HG03457 (cell line): Measurements from ENCODE around the gene GJB2.

Experiments used
- ATAC-seq: cut with Tn5 transposase; IDR thresholded peaks from one replicate; pipeline ENCODE4 v1.9.1; 2021; ENCODE audit warnings: moderate number of reproducible peaks; ENCODE audit not compliant: unreplicated experiment

Gene GJB2

DNA sequence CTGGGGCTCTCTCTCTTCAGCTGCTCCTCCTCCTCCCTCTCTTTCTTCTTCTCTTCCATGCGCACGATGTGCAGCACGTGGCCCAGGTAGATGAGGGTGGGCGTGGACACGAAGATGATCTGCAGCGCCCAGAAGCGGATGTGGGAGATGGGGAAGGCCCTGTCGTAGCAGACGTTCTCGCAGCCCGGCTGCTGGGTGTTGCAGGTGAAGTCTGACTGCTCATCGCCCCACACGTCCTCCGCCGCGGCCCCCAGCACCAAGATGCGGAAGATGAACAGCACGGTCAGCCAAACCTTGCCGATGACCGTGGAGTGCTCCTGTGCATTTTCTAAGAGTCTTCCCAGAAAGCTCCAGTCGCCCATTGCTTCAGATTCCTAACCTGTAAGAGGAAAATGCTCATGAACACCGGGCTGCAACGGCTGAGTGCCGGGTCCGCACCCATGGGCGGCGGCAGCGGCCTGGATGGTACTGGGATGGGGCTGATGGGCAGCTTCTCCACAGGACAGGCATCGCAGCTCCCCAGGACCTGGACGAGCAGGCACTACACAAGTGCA, 49.7 kb downstream of the GJB2 start:
- ATAC-seq: no peak

DNA sequence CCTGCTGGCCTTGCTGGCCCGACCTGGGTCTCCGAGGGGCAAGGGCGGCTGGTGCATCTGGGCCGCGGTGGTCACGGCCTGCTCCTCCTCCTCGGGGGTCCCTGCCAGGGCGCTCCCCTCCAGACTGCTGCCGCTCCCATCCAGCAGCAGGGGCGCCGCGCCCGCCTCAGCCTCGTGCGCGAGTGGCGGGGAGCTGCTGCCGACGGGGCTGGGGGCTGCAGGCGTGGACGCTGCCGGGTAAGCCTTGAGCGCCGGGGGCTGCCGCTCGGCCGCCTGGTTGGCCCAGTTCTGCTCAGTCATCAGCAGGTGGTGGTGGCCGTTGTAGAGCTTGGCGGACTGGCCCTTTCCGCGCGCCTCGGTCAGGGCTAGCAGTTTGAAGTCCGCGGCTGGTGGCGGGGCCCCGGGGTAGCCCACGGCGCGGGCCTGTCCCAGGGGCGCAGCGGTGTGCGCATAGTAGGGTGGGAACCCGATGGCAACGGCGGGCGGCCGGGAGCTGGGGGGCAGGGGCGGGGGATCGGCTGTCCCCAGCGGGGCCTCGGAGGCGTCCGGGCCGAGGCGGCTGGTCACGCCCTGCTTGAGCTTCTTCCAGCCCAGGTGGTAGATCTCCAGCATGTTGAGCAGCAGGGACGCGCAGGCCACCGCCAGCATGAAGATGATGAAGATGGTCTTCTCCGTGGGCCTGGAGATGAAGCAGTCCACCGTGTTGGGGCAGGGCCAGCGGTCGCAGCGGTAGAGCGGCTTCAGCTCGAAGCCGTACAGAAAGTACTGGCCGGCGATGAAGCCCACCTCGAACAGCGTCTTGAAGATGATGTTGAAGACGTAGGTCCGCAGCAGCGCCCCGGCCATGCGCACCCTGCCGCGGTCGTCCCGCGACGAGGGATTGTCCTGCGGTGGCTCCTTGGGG, 50.5 kb downstream of the GJB2 start:
- ATAC-seq: no peak

DNA sequence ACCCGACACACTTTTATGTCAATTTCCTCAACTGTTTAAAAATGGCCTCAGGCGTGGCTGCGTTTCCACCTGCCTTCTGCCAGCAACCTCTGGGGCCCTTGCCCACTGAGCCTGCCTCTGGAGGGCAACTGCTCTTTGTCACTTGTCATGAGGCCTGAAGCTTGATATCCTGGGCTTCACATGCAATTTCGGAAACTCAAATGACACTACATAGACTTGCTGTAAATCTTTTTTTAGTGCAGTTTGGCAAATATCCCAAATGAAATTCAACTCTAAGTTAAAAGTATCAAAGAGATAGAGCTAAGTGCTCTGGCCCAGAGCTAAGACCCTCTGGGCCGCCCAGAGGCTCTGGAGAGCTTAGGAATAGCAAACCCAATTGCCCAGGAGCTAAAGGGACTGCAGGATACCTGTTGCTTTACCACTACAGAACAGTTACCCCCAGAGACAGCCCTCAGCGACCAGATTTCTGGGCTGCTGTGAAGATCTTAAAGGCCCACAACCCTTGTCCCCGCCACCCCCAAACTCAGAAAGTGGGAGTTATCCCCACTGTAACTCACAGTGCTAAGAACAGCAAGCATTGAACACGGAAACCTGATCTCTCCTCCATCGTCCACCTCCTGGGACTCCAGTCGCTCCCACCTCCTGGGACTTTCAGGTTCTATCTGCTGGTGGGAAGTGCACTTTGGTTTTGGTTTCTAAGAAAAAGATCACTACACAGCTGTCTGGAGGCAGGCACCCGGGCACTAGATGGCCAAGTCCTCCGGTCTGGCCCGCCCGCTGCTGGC, 51.3 kb downstream of the GJB2 start:
- no peak for ATAC-seq

DNA sequence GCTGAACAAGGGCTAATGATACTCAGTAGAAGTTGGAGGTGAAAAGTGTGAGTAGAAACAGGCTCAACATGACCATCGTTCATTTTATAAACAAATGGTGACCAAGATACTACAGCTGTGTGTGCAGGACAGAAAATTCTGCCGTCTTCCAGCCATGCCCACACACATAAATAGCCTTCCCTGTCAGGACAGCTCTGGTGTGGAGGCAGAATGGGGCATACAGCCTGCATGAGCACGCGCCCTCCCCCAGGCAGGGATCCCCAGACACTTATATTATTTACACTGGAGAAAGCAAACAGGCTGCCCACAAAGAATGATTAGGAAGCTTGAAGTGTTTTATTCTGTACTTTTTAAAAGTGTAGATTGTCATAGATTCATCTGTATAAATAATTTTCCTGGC, 52.3 kb downstream of the GJB2 start:
- ATAC-seq: no peak

DNA sequence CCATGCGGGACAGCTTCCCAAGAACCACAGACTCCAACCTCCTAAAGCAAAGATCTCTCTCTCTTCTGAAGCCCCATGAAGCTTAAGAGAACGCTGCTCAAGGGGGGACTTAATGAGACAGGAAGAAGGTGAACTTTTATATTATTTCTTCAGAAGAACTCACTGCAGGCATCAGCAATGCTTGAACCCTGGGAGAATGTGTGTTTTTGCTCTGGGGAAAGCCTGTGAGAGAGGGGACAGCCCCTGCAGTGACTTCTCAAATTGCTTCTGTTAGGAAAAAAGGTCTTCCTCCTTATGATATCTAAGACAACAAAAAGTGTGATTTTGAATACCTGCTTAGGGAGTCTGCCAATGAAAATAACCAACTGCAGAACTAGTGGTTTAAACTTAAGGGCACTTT, 54.9 kb downstream of the GJB2 start:
- no peak for ATAC-seq
